HCT116 (cell line): Measurements from ENCODE around the gene TEN1. TPM values are rescaled to one million over a fixed set of nuclear protein-coding genes. Genes with fewer than 3 reads are reported as not detected.
A peak's percentile ranks its signal among the peaks of the same experiment; 100 is the strongest.

Experiments
- ATAC-seq: fragments of 200-7000 bp; cut with Tn5 transposase; 2 replicates; pipeline ENCODE4 v1.9.1; 2020; ENCODE audit warnings: mild to moderate bottlenecking, moderate library complexity
- BruUV-seq: library from RNA; stranded (reverse); fragments of 400-500 nt; replicated peaks from 2 replicates; lab custom pipeline; 2021; lab: Mats Ljungman, UMichigan
- CTCF ChIA-PET: fragments of 300-600 bp; sonication (Branson Sonifier 250); formaldehyde crosslinking; loops from one replicate; lab custom pipeline; 2021; ENCODE audit warnings: antibody characterized with exemption; lab: Charles Lee
- POLR2A ChIA-PET: fragments of 300-600, 350-600 bp; sonication (Branson Sonifier 250); formaldehyde crosslinking; loops from one replicate; lab custom pipeline; 2021; ENCODE audit warnings: antibody characterized with exemption; lab: Charles Lee
- RAD21 ChIA-PET, 2 experiments: fragments of 300-600 bp; sonication (Branson Sonifier 250); formaldehyde crosslinking; loops; one replicate each; lab custom pipeline; 2023; ENCODE audit warnings: low total read pairs in 2 of 2; ENCODE audit not compliant: uncharacterized antibody in 2 of 2, unreplicated experiment in 2 of 2, low non-redundant PET in 1 of 2; lab: Charles Lee
- DNase-seq: peaks from one replicate; pipeline ENCODE4 v3.0.0-alpha.2; 2010; ENCODE audit warnings: low read depth, low spot score
- H2AFZ ChIP-seq: fragments of 200-600 bp; shearing (Covaris generic), sonication (generic); 2 replicates; pipeline ENCODE4 v1.6.1; 2017; ENCODE audit warnings: low read depth, mixed run types, mixed read lengths, antibody characterized with exemption, low read length; ENCODE audit not compliant: poor library complexity, severe bottlenecking
- H3K27ac ChIP-seq: 2 replicates; pipeline ENCODE4 v1.5.1; 2012; ENCODE audit warnings: low read depth, low read length
- H3K27me3 ChIP-seq: fragments of 200-600 bp; sonication (generic); 2 replicates; pipeline ENCODE4 v1.6.1; 2016; ENCODE audit warnings: mixed run types, low read length, mixed read lengths; ENCODE audit not compliant: insufficient read depth
- H3K36me3 ChIP-seq, 2 experiments: fragments of 200-500 bp in 1 of 2; fragments of 200-600 bp in 1 of 2; sonication (Bioruptor generic) in 1 of 2; sonication (generic) in 1 of 2; 2 replicates each; pipeline versions ENCODE4 v1.5.1 to v1.6.1; 2014 to 2016; ENCODE audit warnings: low read length in 2 of 2, inconsistent platforms in 1 of 2, mixed read lengths in 1 of 2, mixed run types in 1 of 2; ENCODE audit not compliant: insufficient read depth in 2 of 2, control insufficient read depth in 1 of 2
- H3K4me1 ChIP-seq, 2 experiments: fragments of 200-600 bp in 1 of 2; sonication (generic) in 1 of 2; 2 replicates each; pipeline versions ENCODE4 v1.5.1 to v1.6.1; 2012 to 2017; ENCODE audit warnings: low read length in 2 of 2, inconsistent platforms in 1 of 2, mild to moderate bottlenecking in 1 of 2, mixed read lengths in 1 of 2, mixed run types in 1 of 2, moderate library complexity in 1 of 2; ENCODE audit not compliant: insufficient read depth in 2 of 2, control insufficient read depth in 1 of 2
- H3K4me2 ChIP-seq: fragments of 200-600 bp; sonication (generic); 2 replicates; pipeline ENCODE4 v1.6.1; 2017; ENCODE audit warnings: mixed run types, low read length, mixed read lengths
- H3K4me3 ChIP-seq, 2 experiments: fragments of 200-600 bp in 1 of 2; sonication (generic) in 1 of 2; replicated peaks in 1 of 2; 2 replicates each; pipeline ENCODE4 v1.5.1; 2011 to 2016; ENCODE audit warnings: low read length in 2 of 2, control low read depth in 1 of 2, low read depth in 1 of 2, mild to moderate bottlenecking in 1 of 2, mixed read lengths in 1 of 2, mixed run types in 1 of 2
- H3K79me2 ChIP-seq: fragments of 200-600 bp; sonication (generic); 2 replicates; pipeline ENCODE4 v1.6.1; 2017; ENCODE audit warnings: mild to moderate bottlenecking, mixed run types, low read length, moderate library complexity, mixed read lengths; ENCODE audit not compliant: insufficient read depth
- H3K9ac ChIP-seq: fragments of 200-600 bp; sonication (generic); 2 replicates; pipeline ENCODE4 v1.6.1; 2016; ENCODE audit warnings: low read length, mixed read lengths
- H3K9me2 ChIP-seq: fragments of 200-600 bp; sonication (generic), shearing (Covaris generic); 2 replicates; pipeline ENCODE4 v1.6.1; 2017; ENCODE audit warnings: mixed run types, mild to moderate bottlenecking, moderate library complexity; ENCODE audit not compliant: insufficient read depth
- H3K9me3 ChIP-seq, 2 experiments: fragments of 200-500 bp in 1 of 2; fragments of 200-600 bp in 1 of 2; sonication (Bioruptor generic) in 1 of 2; sonication (generic) in 1 of 2; 2 replicates each; pipeline ENCODE4 v1.6.1; 2014 to 2017; ENCODE audit warnings: low read length in 2 of 2, mixed read lengths in 2 of 2, inconsistent platforms in 1 of 2, low read depth in 1 of 2, mild to moderate bottlenecking in 1 of 2, mixed run types in 1 of 2, moderate library complexity in 1 of 2; ENCODE audit not compliant: control insufficient read depth in 1 of 2, insufficient read depth in 1 of 2
- H4K20me1 ChIP-seq: fragments of 200-600 bp; sonication (generic), shearing (Covaris generic); 2 replicates; pipeline ENCODE4 v1.6.1; 2017; ENCODE audit warnings: mixed run types, mild to moderate bottlenecking, moderate library complexity; ENCODE audit not compliant: insufficient read depth
- EGR1 ChIP-seq: IDR thresholded peaks from 2 replicates; pipeline ENCODE4 v1.6.1; 2012; ENCODE audit warnings: low read depth
- EZH2 ChIP-seq: fragments of 200-600 bp; sonication (generic); IDR thresholded peaks from 2 replicates; pipeline ENCODE4 v1.6.1; 2017; ENCODE audit warnings: antibody characterized with exemption, mixed run types
- JUND ChIP-seq: IDR thresholded peaks from 2 replicates; pipeline ENCODE4 v1.6.1; 2012
- POLR2AphosphoS5 ChIP-seq: IDR thresholded peaks from 2 replicates; pipeline ENCODE4 v1.6.1; 2011; ENCODE audit warnings: mild to moderate bottlenecking, low read depth, low read length, moderate library complexity
- REST ChIP-seq: IDR thresholded peaks from 2 replicates; pipeline ENCODE4 v1.6.1; 2012; ENCODE audit warnings: low read depth
- intact Hi-C: fragments of 100-400 bp; cut with micrococcal nuclease; formaldehyde crosslinking; loops from 2 replicates; pipeline ENCODE4 v1.10.0; 2022
- total RNA-seq: library from RNA; stranded (reverse); gene quantifications from one replicate; pipeline ENCODE4 v1.2.1, GENCODE V29; 2021; ENCODE audit not compliant: unreplicated experiment

Gene TEN1
- total RNA-seq, 1 experiment from 2014 or later = 18.5 TPM

GRCh38 chr17:75996665-75997590 is 17.9 kb downstream of the TEN1 start:
- H3K27ac ChIP-seq = peak overlapping the region; percentile 29; the same call in 1 of the 2 replicates
- ATAC-seq = peak; percentile 41
- POLR2A ChIA-PET = interaction anchor here (1.3 kb wide), 1 partner anchor 217 kb away, joined by 3 read pairs; no protein-coding TSS in a partner anchor
- TF ChIP-seq EZH2 (no peak), POLR2AphosphoS5 (no peak), EGR1 (no peak)
- H3K4me1 ChIP-seq = peaks cover 12 to 34% of the 10 kb centered on the region in 2 experiments
- no peaks in the 10 kb centered on the region; a peak in 1 of 4 replicates for H3K36me3 ChIP-seq
- no peak for DNase-seq
- no TSS peak for BruUV-seq
- no peaks in the 10 kb centered on the region for H3K79me2 ChIP-seq
- H3K27me3 ChIP-seq = no peaks in the 10 kb centered on the region
- intact Hi-C loops = no loop called here
- no peak overlapping the region for H2AFZ ChIP-seq
- no peaks in the 10 kb centered on the region for H4K20me1 ChIP-seq
- H3K4me2 ChIP-seq = peak overlapping the region; percentile 37
- H3K9me2 ChIP-seq = no peaks in the 10 kb centered on the region
- CTCF ChIA-PET = interaction anchor here (0.9 to 2.5 kb wide), 2 partner anchors 9 to 18 kb away, joined by 3 to 7 read pairs; no protein-coding TSS in a partner anchor
- no peak overlapping the region for H3K4me3 ChIP-seq
- RAD21 ChIA-PET = no interaction called here
- peak overlapping the region; percentile 12; the same call in 1 of the 2 replicates for H3K9ac ChIP-seq
- H3K9me3 ChIP-seq = no peaks in the 10 kb centered on the region

- H3K27me3 ChIP-seq = no peaks in the 10 kb centered on the region
- no peak overlapping the region for H3K27ac ChIP-seq
- H2AFZ ChIP-seq = no peak overlapping the region
- H3K9ac ChIP-seq = no peak overlapping the region
- no peaks in the 10 kb centered on the region for H3K9me3 ChIP-seq
- no peak for TF ChIP-seq REST
- no peak for TF ChIP-seq EZH2
- TF ChIP-seq JUND = no peak
- no peaks in the 10 kb centered on the region for H4K20me1 ChIP-seq
- no peaks in the 10 kb centered on the region; a peak in 1 of 4 replicates for H3K36me3 ChIP-seq
- no peaks in the 10 kb centered on the region for H3K9me2 ChIP-seq
- H3K79me2 ChIP-seq = no peaks in the 10 kb centered on the region
- no peak overlapping the region for H3K4me3 ChIP-seq
- RAD21 ChIA-PET = no interaction called here
- CTCF ChIA-PET = interaction anchor here (0.8 to 2.4 kb wide), 3 partner anchors 9 to 281 kb away, joined by 3 to 7 read pairs (median 7); no protein-coding TSS in a partner anchor
- intact Hi-C loops = no loop called here
- no TSS peak for BruUV-seq
- H3K4me2 ChIP-seq = no peak overlapping the region
- H3K4me1 ChIP-seq = peaks cover 12 to 32% of the 10 kb centered on the region in 2 experiments
- POLR2A ChIA-PET = interaction anchor here (0.6 to 0.9 kb wide), 2 partner anchors 93 to 241 kb away, joined by 3 to 4 read pairs; partner anchors contain the start of gene MRPL38
- ATAC-seq = no peak
- DNase-seq = no peak
Observed at GRCh38 chr17:75998327-75998795, 19.3 kb downstream of the TEN1 start.
